ENCODE measurements around the gene TFF3. TPM values are rescaled to one million over a fixed set of nuclear protein-coding genes. Genes with fewer than 3 reads are reported as not detected.

Gene TFF3
- total and polyA plus RNA-seq, 2 experiments from 2014 or later: 1.2 to 3.3 TPM

DNA sequence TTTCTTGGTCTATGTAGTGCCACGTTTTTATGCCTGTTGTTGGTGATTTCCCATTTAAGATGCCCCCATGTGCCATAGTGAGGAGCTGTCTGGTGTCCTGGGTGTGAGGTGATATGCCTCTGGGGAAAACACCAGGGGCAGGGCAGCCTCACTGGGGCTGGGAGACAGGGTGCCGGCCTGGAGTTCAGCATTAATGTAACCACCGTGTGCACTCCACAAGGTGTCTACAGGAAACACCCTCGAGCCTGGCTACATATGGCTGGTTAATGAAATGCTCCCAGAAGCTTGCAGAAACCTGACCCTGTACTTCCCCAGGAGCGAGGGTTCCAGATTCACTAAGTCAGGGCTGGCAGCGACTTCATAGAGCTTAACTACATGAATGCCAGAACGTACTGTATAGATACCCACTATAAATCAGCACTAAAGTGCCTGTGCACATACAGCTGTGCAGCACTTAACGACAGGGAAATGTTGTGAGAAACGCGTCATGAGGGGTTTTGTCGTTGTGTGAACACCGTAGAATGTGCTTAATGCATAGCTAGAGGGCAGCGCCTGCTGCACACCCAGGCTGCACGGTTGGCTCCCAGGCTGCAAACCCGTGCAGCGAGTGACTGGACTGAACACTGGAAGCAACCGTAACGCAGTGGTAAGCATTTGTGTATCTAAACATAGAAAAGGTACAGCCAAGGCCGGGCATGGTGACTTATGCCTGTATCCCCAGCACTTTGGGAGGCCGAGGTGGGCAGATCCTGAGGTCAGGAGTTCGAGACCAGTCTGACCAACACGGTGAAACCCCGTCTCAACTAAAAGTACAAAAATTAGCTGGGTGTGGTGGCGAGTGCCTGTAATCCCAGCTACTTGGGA is 25.2 kb upstream of the TFF3 start:
- no peaks in the 10 kb centered on the region for H3K9me2 ChIP-seq (ENCODE audit: insufficient read depth)
- Mint-ChIP-seq H3K4me1 (peaks cover 31% of the 10 kb centered on the region; the same call in 2 of the 3 replicates), H3K27me3 (ENCODE audit: insufficient read depth, low read depth, poor library complexity) (peaks cover 17% of the 10 kb centered on the region), H3K36me3 (ENCODE audit: low read depth) (no peaks in the 10 kb centered on the region), H3K9me3 (no peaks in the 10 kb centered on the region), H3K4me3 (no peak overlapping the region), H3K27ac (no peak overlapping the region)
- H3K27ac ChIP-seq (ENCODE audit: low read depth): no peak overlapping the region
- TF ChIP-seq POLR2AphosphoS5 (IDR thresholded peaks at IDR 0.05; ENCODE audit: low read depth) (no peak), EZH2 (IDR thresholded peaks at IDR 0.05; ENCODE audit: low read depth, unreplicated experiment) (no peak), ZNF331 (CRISPR knock-in tag; IDR thresholded peaks at IDR 0.05; ENCODE audit: low read depth) (no peak), ZNF114 (CRISPR knock-in tag; IDR thresholded peaks at IDR 0.05) (no peak), JUNB (IDR thresholded peaks at IDR 0.05; ENCODE audit: unreplicated experiment) (no peak), NANOG (IDR thresholded peaks at IDR 0.05; ENCODE audit: borderline replicate concordance) (no peak), STAT1 (IDR thresholded peaks at IDR 0.05; ENCODE audit: unreplicated experiment) (no peak), CREB1 (CRISPR knock-in tag; IDR thresholded peaks at IDR 0.05; ENCODE audit: low read depth) (no peak), EZH2phosphoT487 (IDR thresholded peaks at IDR 0.05; ENCODE audit: unreplicated experiment) (no peak)
- TF ChIP-seq, protein P1, sequence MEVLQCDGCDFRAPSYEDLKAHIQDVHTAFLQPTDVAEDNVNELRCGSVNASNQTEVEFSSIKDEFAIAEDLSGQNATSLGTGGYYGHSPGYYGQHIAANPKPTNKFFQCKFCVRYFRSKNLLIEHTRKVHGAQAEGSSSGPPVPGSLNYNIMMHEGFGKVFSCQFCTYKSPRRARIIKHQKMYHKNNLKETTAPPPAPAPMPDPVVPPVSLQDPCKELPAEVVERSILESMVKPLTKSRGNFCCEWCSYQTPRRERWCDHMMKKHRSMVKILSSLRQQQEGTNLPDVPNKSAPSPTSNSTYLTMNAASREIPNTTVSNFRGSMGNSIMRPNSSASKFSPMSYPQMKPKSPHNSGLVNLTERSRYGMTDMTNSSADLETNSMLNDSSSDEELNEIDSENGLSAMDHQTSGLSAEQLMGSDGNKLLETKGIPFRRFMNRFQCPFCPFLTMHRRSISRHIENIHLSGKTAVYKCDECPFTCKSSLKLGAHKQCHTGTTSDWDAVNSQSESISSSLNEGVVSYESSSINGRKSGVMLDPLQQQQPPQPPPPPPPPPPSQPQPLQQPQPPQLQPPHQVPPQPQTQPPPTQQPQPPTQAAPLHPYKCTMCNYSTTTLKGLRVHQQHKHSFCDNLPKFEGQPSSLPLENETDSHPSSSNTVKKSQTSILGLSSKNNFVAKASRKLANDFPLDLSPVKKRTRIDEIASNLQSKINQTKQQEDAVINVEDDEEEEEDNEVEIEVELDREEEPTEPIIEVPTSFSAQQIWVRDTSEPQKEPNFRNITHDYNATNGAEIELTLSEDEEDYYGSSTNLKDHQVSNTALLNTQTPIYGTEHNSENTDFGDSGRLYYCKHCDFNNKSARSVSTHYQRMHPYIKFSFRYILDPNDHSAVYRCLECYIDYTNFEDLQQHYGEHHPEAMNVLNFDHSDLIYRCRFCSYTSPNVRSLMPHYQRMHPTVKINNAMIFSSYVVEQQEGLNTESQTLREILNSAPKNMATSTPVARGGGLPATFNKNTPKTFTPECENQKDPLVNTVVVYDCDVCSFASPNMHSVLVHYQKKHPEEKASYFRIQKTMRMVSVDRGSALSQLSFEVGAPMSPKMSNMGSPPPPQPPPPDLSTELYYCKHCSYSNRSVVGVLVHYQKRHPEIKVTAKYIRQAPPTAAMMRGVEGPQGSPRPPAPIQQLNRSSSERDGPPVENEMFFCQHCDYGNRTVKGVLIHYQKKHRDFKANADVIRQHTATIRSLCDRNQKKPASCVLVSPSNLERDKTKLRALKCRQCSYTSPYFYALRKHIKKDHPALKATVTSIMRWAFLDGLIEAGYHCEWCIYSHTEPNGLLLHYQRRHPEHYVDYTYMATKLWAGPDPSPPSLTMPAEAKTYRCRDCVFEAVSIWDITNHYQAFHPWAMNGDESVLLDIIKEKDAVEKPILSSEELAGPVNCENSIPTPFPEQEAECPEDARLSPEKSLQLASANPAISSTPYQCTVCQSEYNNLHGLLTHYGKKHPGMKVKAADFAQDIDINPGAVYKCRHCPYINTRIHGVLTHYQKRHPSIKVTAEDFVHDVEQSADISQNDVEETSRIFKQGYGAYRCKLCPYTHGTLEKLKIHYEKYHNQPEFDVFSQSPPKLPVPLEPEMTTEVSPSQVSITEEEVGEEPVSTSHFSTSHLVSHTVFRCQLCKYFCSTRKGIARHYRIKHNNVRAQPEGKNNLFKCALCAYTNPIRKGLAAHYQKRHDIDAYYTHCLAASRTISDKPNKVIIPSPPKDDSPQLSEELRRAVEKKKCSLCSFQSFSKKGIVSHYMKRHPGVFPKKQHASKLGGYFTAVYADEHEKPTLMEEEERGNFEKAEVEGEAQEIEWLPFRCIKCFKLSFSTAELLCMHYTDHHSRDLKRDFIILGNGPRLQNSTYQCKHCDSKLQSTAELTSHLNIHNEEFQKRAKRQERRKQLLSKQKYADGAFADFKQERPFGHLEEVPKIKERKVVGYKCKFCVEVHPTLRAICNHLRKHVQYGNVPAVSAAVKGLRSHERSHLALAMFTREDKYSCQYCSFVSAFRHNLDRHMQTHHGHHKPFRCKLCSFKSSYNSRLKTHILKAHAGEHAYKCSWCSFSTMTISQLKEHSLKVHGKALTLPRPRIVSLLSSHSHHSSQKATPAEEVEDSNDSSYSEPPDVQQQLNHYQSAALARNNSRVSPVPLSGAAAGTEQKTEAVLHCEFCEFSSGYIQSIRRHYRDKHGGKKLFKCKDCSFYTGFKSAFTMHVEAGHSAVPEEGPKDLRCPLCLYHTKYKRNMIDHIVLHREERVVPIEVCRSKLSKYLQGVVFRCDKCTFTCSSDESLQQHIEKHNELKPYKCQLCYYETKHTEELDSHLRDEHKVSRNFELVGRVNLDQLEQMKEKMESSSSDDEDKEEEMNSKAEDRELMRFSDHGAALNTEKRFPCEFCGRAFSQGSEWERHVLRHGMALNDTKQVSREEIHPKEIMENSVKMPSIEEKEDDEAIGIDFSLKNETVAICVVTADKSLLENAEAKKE (CRISPR knock-in tag; IDR thresholded peaks at IDR 0.05): no peak
- TF ChIP-seq, protein P2, sequence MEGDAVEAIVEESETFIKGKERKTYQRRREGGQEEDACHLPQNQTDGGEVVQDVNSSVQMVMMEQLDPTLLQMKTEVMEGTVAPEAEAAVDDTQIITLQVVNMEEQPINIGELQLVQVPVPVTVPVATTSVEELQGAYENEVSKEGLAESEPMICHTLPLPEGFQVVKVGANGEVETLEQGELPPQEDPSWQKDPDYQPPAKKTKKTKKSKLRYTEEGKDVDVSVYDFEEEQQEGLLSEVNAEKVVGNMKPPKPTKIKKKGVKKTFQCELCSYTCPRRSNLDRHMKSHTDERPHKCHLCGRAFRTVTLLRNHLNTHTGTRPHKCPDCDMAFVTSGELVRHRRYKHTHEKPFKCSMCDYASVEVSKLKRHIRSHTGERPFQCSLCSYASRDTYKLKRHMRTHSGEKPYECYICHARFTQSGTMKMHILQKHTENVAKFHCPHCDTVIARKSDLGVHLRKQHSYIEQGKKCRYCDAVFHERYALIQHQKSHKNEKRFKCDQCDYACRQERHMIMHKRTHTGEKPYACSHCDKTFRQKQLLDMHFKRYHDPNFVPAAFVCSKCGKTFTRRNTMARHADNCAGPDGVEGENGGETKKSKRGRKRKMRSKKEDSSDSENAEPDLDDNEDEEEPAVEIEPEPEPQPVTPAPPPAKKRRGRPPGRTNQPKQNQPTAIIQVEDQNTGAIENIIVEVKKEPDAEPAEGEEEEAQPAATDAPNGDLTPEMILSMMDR (conservative IDR thresholded peaks at IDR 0.05; ENCODE audit: low read depth in 2 of 2): no peak
- TF ChIP-seq, protein P3, sequence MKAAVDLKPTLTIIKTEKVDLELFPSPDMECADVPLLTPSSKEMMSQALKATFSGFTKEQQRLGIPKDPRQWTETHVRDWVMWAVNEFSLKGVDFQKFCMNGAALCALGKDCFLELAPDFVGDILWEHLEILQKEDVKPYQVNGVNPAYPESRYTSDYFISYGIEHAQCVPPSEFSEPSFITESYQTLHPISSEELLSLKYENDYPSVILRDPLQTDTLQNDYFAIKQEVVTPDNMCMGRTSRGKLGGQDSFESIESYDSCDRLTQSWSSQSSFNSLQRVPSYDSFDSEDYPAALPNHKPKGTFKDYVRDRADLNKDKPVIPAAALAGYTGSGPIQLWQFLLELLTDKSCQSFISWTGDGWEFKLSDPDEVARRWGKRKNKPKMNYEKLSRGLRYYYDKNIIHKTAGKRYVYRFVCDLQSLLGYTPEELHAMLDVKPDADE (IDR thresholded peaks at IDR 0.05): no peak
- H3F3A ChIP-seq (replicated peaks; ENCODE audit: low read depth): no peaks in the 10 kb centered on the region; the same call in 1 of the 2 replicates
- H3K4me3 ChIP-seq: no peak overlapping the region
- DNase-seq (ENCODE audit: low spot score) (no peak), ATAC-seq (no peak)
- H3K4me1 ChIP-seq (ENCODE audit: insufficient read depth): peaks cover 10% of the 10 kb centered on the region; the same call in 1 of the 2 replicates
- no peaks in the 10 kb centered on the region for H3K36me3 ChIP-seq (ENCODE audit: insufficient read depth)
- no peaks in the 10 kb centered on the region for H4K20me1 ChIP-seq (replicated peaks; ENCODE audit: insufficient read depth)
- H3K79me2 ChIP-seq (replicated peaks; ENCODE audit: insufficient read depth): no peaks in the 10 kb centered on the region
- H3K27me3 ChIP-seq (ENCODE audit: insufficient read depth): no peaks in the 10 kb centered on the region
- no peak overlapping the region for H2AFZ ChIP-seq
- H3K4me2 ChIP-seq: no peak overlapping the region

Data from GM23338 (cell line).